ENCODE data around the gene BRD4.
A peak's percentile ranks its signal among the peaks of the same experiment; 100 is the strongest.
"Not testable (repeated sequence)": the region's sequence is repeated elsewhere in the genome, so short reads cannot be mapped to it uniquely, and the experiment has no call there.

The BRD4 gene

DNA sequence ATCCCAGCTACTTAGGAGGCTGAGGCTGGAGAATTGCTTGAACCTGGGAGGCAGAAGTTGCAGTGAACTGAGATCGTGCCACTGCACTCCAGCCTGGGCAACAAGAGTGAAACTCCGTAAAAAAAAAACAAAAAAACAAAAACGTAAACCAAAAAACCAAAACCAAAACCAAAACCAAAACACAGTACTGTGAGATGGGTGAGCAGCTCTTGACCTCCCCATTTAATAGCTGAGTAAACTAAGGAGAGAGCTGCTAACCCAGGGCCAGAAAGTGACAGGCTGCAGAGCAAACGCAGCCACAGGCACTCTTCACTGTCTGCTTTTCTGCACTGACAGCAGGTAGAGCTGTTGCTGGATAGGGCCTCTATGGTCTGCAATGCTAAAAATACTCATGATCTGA is 27.7 kb upstream of the BRD4 start:
- DNase-seq (ENCODE audit: low read depth in 2 of 2) = not testable (repeated sequence)

DNA sequence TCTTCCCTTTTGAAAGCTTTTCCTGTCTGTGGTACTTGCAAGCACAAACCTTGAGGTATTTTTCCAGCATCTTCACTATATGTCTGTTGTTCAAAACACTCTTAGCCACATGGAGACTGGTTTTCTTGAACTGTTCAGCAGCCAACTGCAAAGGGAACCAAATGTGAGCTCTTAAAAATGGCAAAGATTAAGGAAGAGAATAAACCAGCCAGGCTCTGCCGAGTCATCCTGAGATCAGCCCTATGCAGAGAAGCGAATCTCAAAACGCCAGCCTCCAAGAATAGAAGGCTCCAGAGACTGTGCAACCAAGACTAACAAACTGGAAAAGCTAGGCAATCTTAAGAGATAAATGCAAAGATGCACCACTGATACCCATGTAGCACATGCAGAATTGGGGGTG is 26.6 kb upstream of the BRD4 start:
- DNase-seq (ENCODE audit: low read depth in 2 of 2) = no peak

DNA sequence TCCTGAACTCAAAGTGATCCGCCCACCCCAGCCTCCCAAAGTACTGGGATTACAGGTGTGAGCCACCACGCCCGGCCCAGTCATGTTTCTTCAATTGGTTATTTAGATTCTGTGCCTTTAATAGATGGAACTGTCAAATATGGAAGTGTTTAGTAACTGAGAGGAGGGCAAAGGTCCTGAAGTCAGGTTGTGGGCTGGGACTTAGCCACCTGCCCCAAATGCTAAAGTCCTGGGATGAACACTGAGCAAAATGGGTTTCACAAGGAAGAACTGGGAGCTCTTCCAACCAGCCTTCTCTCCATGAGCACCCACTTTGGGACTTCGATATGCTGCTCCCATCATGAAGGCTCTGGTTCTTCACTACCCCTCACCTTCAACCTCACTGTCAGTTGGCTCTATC is 25.6 kb upstream of the BRD4 start:
- DNase-seq (ENCODE audit: low read depth in 2 of 2) = no peak

DNA sequence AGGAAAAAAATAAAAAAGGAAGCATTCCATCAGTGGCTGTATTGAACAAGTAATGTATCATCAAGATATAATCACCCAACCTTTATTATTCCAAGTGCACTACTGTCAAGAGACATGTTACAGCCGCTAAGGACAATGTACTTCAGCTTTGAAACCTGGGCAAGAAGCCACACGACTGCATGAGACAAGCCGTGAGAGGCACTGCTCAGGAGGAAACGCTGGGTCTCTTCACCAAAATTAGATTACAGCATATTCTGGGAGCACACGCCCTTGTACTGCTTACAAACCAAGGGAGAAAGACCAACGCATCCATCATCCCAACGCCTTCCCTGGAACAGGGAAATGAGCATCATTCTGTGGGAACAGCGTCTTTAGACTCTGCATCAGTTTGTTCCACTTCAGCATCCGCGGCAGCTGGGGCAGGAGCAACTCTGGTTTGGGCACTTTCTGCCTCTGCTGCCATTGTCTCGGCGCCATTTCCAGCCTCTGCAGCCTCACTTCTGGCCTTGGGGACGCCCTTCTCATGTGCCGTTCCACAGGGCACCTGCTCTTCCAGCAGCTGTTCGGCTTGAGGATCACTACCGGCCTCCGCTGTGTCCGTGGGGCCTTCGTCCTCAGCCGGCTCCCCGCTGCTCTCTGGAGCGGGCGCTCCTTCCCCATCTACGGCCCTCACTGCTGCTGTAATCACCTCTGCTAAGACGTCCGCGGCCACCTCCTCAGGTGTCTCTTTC is 22.4 kb upstream of the BRD4 start:
- no peak for DNase-seq (ENCODE audit: low read depth in 2 of 2)

DNA sequence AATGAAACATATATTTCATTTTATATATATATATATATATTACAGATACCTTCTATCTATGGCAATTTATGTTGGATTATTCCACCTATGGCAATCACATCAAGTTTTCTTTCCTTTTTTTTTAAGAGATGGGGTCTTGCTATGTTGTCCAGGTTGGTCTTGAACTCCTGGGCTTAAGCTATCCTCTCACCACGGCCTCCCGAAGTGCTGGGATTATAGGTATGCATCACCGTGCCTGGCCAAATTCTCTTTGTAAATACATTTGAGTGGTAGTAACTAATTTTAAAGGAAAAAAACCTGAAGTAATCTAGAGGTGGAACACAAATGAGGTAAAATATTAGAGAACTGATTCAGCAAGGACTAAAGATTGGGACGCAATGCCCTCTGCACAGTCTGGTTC is 21.6 kb upstream of the BRD4 start:
- DNase-seq (ENCODE audit: low read depth in 2 of 2) = no peak

DNA sequence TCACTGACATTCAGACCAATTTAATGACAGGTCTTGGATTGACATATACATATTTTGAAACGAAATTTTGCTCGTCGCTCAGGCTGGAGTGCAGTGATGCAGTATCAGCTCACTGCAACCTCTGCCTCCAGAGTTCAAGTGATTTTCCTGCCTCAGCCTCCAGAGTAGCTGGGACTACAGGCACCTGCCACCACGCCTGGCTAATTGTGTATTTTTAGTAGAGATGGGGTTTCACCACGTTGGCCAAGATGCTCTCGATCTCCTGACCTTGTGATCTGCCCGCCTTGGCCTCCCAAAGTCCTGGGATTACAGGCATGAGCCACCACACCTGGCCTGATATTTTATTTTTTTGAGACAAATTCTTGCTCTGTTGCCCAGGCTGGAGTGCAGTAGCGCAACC is 20.2 kb upstream of the BRD4 start:
- DNase-seq (ENCODE audit: low read depth in 2 of 2) = not testable (repeated sequence)

DNA sequence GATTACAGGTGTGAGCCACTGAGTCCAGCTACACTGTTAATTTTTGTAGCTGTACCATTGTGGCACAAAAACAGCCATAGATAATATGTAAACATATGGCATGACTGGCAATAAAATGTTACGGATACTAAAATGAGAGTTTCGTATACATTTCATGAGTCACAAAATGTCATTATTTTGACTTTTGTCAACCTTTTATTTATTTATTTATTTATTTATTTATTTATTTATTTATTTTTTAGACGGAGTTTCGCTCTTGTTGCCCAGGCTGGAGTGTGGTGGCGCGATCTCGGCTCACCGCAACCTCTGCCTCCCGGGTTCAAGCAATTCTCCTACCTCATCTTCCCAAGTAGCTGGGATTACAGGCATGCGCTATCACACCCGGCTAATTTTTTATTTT is 9.0 kb upstream of the BRD4 start:
- not testable (repeated sequence) for DNase-seq (ENCODE audit: low read depth in 2 of 2)

DNA sequence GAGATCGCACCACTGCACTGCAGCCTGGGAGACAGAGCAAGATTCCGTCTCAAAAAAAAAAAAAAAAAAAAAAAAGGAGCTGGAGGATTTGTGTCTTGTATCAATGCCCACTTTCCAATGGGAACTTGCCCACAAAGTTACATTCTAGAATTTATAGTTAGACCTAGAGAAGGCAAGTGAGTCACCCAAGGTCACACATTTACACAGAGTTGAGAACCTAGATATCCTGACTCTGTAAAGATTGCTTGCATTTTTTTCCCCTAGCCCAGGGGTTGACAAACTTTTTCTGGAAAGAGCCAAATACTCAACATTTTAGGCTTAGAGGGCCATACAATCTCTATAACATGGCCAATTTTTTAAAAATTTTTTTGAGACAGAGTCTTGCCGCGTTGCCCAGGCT is 7.7 kb upstream of the BRD4 start:
- DNase-seq (ENCODE audit: low read depth in 2 of 2) = no peak

DNA sequence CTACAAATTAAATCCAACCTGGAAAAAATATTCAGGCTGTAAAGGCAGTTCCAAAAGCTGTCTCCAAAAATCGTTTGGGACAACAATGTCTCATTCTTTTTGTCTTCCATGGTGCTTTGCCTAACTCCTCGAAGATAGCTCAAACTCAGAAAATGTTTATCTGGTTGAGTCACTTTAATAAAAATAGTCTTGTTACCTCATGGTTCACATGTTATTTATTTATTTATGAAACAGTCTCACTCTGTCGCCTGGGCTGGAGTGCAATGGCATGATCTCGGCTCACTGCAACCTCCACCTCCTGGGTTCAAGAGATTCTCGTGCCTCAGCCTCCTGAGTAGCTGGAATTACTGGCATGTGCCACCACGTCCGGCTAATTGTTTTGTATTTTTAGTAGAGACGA is 4.9 kb upstream of the BRD4 start:
- DNase-seq (ENCODE audit: low read depth in 2 of 2) = no peak

DNA sequence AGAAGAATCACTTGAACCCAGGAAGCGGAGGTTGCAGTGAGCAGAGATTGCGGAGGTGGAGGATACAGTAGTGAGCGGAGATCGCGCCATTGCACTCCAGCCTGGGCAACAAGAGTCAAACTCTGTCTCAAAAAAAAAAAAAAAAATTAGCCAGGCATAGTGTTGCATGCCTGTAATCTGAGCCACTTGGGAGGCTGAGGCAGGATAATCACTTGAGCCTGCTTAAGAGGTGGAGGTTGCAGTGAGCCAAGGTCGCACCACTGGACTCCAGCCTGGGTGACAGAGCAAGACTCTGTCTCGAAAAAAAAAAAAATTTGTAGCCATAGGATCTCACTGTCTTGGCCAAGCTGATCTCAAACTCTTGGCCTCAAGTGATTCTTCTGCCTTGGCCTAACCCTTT is 3.7 kb upstream of the BRD4 start:
- DNase-seq (ENCODE audit: low read depth in 2 of 2) = not testable (repeated sequence)

DNA sequence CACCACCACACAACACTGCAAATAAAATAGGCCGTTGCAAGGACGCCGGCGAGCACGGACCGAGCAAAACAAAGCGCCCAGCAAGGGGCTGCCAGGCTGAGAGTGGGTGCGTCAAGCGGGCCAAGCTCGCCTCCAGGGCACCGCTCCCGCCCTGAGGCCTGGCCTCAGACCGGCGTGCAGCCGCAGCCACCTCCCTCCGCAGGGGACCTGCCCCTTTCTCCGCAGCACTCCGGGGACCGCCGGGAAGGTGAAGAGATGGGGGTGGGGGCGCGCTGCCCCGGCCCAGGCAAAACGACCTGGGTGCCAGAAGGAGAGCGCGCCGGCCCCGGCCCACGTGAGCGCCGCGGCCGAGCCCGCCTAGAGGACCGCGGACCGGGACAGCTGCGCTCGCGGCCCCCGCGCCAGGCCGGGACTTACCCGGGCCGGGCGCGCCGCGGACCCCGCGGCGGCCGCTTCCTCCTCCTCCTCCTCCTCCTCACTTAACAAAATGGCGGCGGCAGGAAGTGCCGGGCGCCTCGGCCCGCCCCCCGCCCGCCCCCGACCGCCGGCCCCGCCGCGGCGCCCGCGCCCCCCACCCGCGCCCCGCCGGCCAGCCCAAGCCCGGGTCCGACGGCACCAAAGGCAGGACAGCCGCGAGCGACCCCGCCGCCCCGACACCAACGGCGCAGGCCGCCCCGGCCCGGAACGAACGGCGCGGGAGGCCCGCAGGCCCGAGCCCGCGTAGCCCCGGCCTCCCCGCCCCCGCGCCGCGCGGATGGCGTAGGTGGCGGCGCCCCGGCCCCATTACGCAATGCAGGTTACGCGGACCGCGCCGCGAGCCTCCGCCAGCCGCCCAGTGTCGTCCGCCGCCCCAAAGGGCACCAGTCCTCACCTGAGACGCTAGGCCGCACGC is 674 bp downstream of the BRD4 start:
- DNase-seq (ENCODE audit: low read depth in 2 of 2) = peak; percentile 46 to 47

DNA sequence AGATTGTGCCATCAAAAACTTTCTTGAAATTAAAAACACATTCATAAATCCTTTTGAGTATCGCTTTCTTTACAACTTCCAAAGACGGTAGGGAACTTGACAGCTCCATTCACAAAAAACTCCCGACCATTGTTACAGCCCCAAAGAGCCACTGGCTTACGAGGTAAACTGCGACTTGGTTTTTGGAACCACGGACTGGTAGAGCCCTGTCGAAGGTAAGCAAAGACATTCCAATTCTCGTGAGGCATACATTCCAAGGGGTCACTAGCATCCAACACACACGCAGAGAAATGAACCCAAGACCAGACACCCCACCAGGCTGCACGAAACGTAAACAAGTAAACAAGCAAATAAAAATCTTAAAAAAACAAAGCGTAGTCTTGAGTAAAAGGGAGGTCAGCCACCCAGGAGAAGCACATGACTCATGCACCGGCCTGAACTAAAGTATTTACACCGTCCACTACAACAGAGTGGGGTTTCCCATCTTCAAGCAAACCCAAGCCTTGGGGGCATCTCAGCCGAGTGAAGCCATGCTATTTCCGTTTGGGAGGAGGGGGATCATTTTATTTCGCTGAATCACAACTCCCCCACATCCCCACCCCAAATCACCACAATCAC is 1.4 kb downstream of the BRD4 start:
- DNase-seq (ENCODE audit: low read depth in 2 of 2) = no peak

DNA sequence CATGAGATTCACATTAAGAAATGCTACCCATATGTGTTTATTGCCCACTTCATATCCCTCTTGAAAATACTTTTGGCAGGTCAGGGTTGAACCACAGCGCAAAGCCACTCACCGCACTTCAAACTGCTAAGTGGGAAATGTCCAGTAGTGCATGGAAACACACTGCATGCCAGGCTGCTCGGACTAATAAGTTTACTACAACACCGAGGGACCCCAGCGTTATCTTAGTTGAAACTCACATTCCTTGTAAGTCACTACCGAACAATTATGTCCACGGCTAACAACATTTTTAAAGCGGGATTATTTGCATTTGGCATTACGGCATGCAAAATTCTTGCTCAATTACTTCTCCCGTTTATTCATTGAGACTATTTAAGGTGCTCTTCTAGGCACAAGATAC is 4.0 kb downstream of the BRD4 start:
- DNase-seq (ENCODE audit: low read depth in 2 of 2) = no peak

DNA sequence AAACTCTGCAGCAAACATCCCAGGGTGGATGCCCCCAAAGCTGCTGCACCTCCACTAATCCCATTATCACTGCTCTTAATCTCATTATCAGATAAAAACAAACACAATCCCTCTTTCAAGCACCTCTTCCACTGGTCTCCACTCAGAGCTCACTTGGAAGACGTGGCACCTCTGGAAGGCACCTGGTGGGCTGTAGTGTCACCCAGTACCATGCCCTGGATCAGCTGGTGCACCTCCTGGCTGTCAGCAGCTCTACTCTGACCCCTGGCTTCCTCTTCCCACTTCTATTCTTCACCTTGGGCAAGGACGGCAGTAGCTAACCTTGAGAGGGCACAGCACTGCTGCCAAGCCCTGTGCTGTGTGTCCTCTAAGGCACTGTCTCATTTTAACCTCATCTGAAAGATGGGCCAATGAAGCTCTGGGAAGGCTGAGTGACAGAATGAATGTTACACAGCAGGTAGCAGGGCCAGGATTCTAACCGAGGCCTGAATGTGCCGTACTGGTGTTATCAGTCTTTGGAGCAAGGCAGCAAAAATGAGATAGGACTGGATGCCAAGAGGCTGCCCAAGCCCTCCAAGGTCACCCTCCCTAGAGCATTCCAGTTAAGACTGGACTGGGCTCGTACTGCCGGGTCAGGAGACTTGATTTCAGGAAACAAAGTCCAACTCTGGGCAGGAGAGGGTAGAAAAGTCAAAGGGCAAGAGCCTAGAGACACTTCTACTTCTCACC is 7.4 kb downstream of the BRD4 start:
- no peak for DNase-seq (ENCODE audit: low read depth in 2 of 2)

DNA sequence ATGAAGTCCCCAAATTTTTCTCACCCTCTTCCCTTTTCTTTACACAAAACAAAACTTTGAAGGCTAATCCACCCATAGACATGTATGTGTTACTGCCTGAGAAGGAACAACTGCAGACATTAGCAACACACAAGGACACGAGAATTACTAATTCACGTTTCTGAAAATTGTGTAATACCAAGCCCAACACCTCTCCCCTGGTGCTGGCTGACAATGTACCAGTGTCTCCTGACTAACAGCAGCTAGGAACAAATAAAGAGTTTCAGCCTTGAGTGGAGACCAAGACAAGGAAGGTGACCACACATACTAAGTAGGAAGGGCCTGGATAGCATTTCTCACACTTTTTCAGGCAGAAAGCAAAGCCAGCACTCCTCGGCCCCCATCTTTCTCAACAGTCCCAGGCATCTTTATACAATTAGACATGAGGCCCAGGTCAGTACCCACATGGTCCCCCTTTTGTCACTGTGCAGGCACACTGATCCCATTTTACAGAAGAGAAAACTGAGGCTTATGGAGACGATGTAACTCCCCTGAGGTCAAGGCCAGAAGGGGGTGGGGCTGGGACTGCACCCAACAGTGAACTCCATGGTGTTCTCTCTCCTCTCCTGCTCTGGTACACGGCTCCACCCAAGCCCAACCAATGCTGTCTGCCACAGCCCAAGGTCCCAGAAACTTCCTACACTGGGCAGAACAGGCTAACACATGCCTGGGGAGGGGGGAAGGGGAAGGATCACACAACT is 8.7 kb downstream of the BRD4 start:
- DNase-seq (ENCODE audit: low read depth in 2 of 2) = no peak

DNA sequence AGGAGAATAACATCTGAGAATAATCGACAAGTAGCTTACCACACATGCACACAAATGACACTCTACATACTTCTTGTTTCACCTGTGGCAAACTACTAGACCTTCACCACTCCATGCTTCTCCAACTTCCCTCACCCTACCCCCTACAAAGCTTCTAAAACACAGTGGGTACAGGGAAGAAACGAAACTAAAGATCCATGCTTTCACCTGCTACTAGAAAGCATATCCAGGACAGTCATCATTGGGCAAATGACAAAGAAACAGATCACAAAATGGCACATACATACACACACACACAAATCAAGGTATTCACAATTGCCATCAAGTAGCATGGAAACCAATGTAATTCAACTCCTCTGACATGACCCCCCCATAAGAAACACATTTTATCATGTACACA is 10.6 kb downstream of the BRD4 start:
- DNase-seq (ENCODE audit: low read depth in 2 of 2) = no peak

DNA sequence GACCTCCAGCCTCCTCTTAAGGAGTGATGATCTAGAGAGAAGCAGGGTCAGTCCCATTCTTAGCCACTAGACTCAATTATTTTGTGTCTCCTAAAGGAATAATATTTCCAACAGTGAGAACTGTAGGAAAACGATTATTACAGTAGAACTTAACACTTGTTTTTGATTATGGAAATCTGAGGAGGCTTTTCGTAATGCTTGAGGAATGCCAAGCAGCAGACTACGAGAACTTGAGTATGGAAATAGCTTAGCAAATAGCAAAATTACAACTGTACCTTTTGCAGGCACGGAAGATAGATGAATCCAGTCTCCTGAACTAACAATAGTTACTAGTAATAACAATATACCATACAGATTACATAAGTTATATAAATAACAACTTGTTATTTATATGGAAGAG is 12.2 kb downstream of the BRD4 start:
- no peak for DNase-seq (ENCODE audit: low read depth in 2 of 2)

DNA sequence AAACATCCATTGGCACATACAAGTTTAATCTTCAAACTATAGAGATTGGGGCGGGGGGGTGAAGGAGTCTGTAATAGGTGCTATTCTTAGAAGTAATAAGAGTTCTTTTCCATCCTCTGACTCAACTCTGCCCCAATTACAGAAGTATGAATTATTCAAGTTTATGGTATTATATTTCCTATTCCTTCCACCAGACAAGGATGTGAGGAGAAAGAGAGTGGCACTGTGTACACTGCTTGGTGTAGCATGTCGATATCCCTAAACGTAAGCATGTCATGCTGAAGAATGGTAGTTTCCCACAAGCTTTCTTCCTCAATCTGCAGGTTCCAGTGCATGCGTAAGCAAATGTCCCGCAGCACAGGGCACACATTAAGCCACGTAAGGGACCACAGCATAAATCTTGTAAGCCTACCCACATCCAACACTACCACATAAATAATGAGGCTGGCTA is 14.1 kb downstream of the BRD4 start:
- DNase-seq (ENCODE audit: low read depth in 2 of 2) = no peak

DNA sequence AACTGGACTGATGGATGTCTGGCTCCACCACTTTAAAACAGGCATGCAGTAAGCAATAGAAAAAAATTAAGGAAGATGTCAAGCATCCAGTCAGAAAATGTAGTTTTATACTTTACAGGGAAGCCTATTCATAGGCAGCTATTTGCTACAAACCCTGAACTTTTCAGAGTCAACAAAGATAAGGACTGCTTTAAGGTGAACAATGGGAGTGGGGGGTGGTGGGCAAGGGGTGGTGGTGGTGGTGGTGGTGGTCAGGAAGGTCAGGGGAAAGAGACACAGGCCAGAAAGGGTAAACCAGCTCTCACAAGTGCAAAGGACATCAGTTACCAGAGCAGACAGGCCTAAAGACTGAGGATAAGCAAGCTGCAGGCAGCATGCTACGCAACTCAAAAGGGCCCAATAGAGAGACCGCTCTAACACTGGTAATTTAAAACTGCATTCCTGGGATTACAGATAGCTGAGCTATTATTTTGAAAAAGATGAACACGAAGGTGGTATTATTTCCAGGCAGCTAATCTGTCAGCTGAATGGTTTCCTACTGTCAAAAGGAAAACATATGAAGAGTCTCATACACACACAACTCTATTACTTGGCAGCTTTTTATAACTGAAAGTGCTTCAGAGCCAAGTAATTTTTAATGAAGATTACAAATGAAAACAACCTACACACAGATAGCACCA is 14.8 kb downstream of the BRD4 start:
- DNase-seq (ENCODE audit: low read depth in 2 of 2) = no peak

DNA sequence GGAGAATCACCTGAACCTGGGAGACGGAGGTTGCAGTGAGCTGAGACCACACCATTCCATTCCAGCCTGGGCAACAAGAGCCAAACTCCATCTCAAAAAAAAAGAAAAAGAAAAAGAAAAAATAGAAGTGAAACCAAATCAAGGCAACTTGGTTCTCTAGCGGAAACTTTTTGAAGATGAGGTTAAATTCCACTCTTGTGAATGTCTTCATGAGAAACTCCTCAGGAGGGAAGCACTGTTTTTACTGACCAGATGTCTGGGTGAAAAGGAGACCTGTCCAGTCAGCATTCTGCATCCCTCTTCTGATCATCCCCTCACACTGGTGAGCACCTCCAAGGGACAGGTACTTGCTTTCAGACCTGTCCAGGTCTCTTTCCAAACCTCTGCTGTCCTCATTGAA is 15.8 kb downstream of the BRD4 start:
- DNase-seq (ENCODE audit: low read depth in 2 of 2) = no peak

DNA sequence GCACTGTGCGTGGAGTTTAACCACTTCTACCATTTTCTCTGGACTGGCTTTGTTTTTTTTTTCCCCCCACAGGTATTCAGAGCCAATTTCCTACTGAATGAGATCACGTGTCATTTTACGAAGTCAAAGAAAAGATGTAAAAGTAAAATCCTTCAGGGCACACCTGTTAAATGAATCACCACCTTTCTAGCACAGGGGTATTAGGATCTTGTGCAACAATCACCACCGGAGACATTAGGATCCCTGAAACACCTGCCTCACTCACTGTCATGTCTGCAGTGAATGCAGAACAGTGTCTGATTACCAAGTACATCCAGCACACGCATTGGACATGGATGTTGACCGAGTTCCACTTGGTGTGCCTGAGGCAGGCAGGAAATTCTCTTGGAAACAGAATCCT is 17.2 kb downstream of the BRD4 start:
- no peak for DNase-seq (ENCODE audit: low read depth in 2 of 2)

Data from stimulated activated CD4-positive, alpha-beta T cell treated with anti-CD3 and anti-CD28 coated beads, Interleukin-4, amount 100 ng/mL, for 48 hours (primary cell).